ENCODE results near the gene PTPRT. TPM values are rescaled to one million over a fixed set of nuclear protein-coding genes. Genes with fewer than 3 reads are reported as not detected.

The PTPRT gene
- total RNA-seq, 1 experiment from 2014 or later = 0.13 TPM

DNA sequence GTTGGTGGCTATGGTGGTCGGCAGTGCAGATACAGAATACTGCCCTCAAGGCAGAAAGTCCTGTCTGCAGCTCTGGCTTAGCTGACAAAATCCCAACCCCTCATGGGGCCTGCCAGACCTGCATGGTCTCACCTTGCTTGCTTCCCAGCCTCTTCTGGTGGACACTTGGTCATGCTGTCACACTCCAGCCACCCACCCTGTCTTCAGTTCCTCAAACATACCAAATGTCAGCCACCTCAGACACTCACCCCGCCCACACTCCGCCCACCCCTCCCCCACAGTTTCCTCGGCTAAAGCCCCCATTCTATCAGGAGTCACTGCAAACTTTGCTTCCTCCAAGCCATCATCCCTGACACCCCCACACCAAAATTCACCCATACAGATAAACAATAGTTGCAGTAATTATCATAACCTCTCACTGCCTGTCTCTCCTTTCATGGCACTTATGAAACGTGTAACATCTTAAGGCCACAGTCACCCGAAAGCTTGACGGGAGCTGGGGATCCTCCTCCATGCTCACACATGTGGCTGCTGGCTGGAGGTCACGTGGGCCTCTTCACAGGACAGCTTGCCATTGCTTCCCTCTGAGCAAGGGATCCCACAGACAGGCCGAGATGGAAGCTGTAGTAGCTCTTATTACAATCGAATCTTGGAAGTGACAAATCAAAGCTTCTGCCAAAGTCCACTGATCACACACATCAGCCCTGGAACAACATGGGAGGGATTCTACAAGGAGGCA, 202.2 kb downstream of the PTPRT start:
- Mint-ChIP-seq H3K4me1 (peaks cover 21 to 23% of the 10 kb centered on the region in 2 experiments), H3K4me3 (no peak overlapping the region), H3K9me3 (no peaks in the 10 kb centered on the region; a peak in 3 of 5 replicates), H3K36me3 (ENCODE audit: insufficient read depth in 1 of 3, low read depth in 3 of 3) (no peaks in the 10 kb centered on the region), H3K27ac (no peak overlapping the region; a peak in 1 of 7 replicates), H3K27me3 (ENCODE audit: low read depth) (peaks cover 12% of the 10 kb centered on the region)
- H3K23ac ChIP-seq (ENCODE audit: insufficient read length, low read depth, low read length) = no peak overlapping the region
- no peak overlapping the region for H4K5ac ChIP-seq (ENCODE audit: insufficient read length, low read depth, low read length)
- peaks cover 4% of the 10 kb centered on the region; the same call in 1 of the 2 replicates for H3K4me1 ChIP-seq (ENCODE audit: insufficient read depth, low read length)
- no peaks in the 10 kb centered on the region for H3K9me3 ChIP-seq (ENCODE audit: control insufficient read depth, low read depth, low read length)
- no peak overlapping the region for H3K14ac ChIP-seq (ENCODE audit: insufficient read depth, low read length)
- H3K79me2 ChIP-seq (ENCODE audit: insufficient read depth, low read length) = no peaks in the 10 kb centered on the region
- no peak overlapping the region for H3T11ph ChIP-seq (ENCODE audit: low read length)
- no peak overlapping the region for H3K27ac ChIP-seq (ENCODE audit: insufficient read length, low read depth, low read length)
- no peaks in the 10 kb centered on the region for H3K27me3 ChIP-seq (ENCODE audit: insufficient read depth, low read length)
- no CpG with 5 or more reads among the region's 10 CpGs for WGBS (ENCODE audit: extremely low coverage, insufficient read length, low lambda C conversion rate)
- no peak overlapping the region for H3K4me2 ChIP-seq (ENCODE audit: insufficient read depth, insufficient read length, low read length)
- H2BK20ac ChIP-seq (ENCODE audit: low read depth, low read length, poor library complexity, severe bottlenecking) = no peak overlapping the region
- no peak overlapping the region for H3K18ac ChIP-seq (ENCODE audit: insufficient read length, low read depth, low read length)
- H4K8ac ChIP-seq (replicated peaks; ENCODE audit: insufficient read length, low read depth, low read length) = no peak overlapping the region
- H3K79me1 ChIP-seq (ENCODE audit: insufficient read depth, low read depth, low read length, poor library complexity, severe bottlenecking) = no peaks in the 10 kb centered on the region
- H2BK12ac ChIP-seq (ENCODE audit: insufficient read length, low read depth, low read length) = no peak overlapping the region
- no peak overlapping the region for H2BK120ac ChIP-seq (ENCODE audit: low read depth, low read length, poor library complexity, severe bottlenecking)
- H2AFZ ChIP-seq (ENCODE audit: low read length) = no peak overlapping the region
- H3K9ac ChIP-seq (ENCODE audit: extremely low read depth, insufficient read length, low read length) = no peak overlapping the region
- no peaks in the 10 kb centered on the region for H4K20me1 ChIP-seq (ENCODE audit: control insufficient read depth, insufficient read depth, insufficient read length)
- H2BK15ac ChIP-seq (ENCODE audit: low read depth, low read length) = no peak overlapping the region
- no peak overlapping the region for H3K4ac ChIP-seq (ENCODE audit: low read depth, low read length)
- no peak overlapping the region for H3K56ac ChIP-seq (ENCODE audit: insufficient read length, low read depth, low read length)
- DNase-seq = no peak
- H2AK5ac ChIP-seq (ENCODE audit: insufficient read length, low read length) = no peak overlapping the region
- no peaks in the 10 kb centered on the region for H3K23me2 ChIP-seq (ENCODE audit: insufficient read length, low read depth, low read length, poor library complexity, severe bottlenecking)
- no peak overlapping the region for H2BK5ac ChIP-seq (ENCODE audit: insufficient read length, low read length)
- TF ChIP-seq, protein P1, sequence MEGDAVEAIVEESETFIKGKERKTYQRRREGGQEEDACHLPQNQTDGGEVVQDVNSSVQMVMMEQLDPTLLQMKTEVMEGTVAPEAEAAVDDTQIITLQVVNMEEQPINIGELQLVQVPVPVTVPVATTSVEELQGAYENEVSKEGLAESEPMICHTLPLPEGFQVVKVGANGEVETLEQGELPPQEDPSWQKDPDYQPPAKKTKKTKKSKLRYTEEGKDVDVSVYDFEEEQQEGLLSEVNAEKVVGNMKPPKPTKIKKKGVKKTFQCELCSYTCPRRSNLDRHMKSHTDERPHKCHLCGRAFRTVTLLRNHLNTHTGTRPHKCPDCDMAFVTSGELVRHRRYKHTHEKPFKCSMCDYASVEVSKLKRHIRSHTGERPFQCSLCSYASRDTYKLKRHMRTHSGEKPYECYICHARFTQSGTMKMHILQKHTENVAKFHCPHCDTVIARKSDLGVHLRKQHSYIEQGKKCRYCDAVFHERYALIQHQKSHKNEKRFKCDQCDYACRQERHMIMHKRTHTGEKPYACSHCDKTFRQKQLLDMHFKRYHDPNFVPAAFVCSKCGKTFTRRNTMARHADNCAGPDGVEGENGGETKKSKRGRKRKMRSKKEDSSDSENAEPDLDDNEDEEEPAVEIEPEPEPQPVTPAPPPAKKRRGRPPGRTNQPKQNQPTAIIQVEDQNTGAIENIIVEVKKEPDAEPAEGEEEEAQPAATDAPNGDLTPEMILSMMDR (conservative IDR thresholded peaks at IDR 0.05) = no peak
- no peak overlapping the region for H4K91ac ChIP-seq (ENCODE audit: insufficient read length, low read depth, low read length)
